KMS-11 (cell line): ENCODE measurements around the gene POLE.
A peak's percentile ranks its signal among the peaks of the same experiment; 100 is the strongest.

Source experiments
- H2AFZ ChIP-seq: fragments of 200-600 bp; sonication (generic); 2 replicates; pipeline ENCODE4 v1.6.1; 2016; ENCODE audit warnings: antibody characterized with exemption, mixed run types, low read depth
- H3K27ac ChIP-seq: fragments of 200-600 bp; sonication (generic); 2 replicates; pipeline ENCODE4 v1.6.1; 2016; ENCODE audit warnings: mild to moderate bottlenecking, mixed run types
- H3K27me3 ChIP-seq: fragments of 200-600 bp; sonication (generic); 2 replicates; pipeline ENCODE4 v1.6.1; 2017; ENCODE audit warnings: mild to moderate bottlenecking, low read depth, mixed run types, moderate library complexity; ENCODE audit not compliant: insufficient read depth
- H3K36me3 ChIP-seq: fragments of 200-600 bp; sonication (generic); 2 replicates; pipeline ENCODE4 v1.6.1; 2017; ENCODE audit warnings: mild to moderate bottlenecking, mixed run types; ENCODE audit not compliant: insufficient read depth
- H3K4me1 ChIP-seq: fragments of 200-600 bp; sonication (generic); 2 replicates; pipeline ENCODE4 v1.6.1; 2016; ENCODE audit warnings: mild to moderate bottlenecking, low read depth, mixed run types; ENCODE audit not compliant: poor library complexity, severe bottlenecking
- H3K4me2 ChIP-seq: fragments of 200-600 bp; sonication (generic); 2 replicates; pipeline ENCODE4 v1.7.0; 2016; ENCODE audit warnings: mild to moderate bottlenecking, mixed run types
- H3K4me3 ChIP-seq: fragments of 200-600 bp; sonication (generic); IDR thresholded peaks from 2 replicates; pipeline ENCODE4 v1.6.1; 2017; ENCODE audit warnings: low read depth, low read length, mixed read lengths; ENCODE audit not compliant: insufficient read depth
- H3K79me2 ChIP-seq: fragments of 200-600 bp; sonication (generic); 2 replicates; pipeline ENCODE4 v1.6.1; 2016; ENCODE audit warnings: low read depth, mixed run types; ENCODE audit not compliant: insufficient read depth
- H3K9ac ChIP-seq: fragments of 200-600 bp; sonication (generic); 2 replicates; pipeline ENCODE4 v1.6.1; 2016; ENCODE audit warnings: mild to moderate bottlenecking, mixed run types
- H4K20me1 ChIP-seq: fragments of 200-600 bp; sonication (generic); 2 replicates; pipeline ENCODE4 v1.6.1; 2016; ENCODE audit warnings: mild to moderate bottlenecking, mixed run types; ENCODE audit not compliant: insufficient read depth
- CTCF ChIP-seq: fragments of 200-600 bp; sonication (generic); conservative IDR thresholded peaks from 2 replicates; pipeline ENCODE4 v1.6.1; 2017; ENCODE audit warnings: low read depth, mild to moderate bottlenecking, antibody characterized with exemption, low read length, moderate library complexity, mixed read lengths

Gene POLE

GRCh38 chr12:132686825-132687210 is 324 bp downstream of the POLE start:
- no peak overlapping the region for H3K4me3 ChIP-seq
- H3K4me1 ChIP-seq, result no peaks in the 10 kb centered on the region
- H3K9ac ChIP-seq, result peak overlapping the region; percentile 64; the same call in 1 of the 2 replicates
- no peaks in the 10 kb centered on the region for H3K27me3 ChIP-seq
- H3K27ac ChIP-seq, result peak overlapping the region; percentile 43; the same call in 1 of the 2 replicates
- no peak overlapping the region; the same call in 1 of the 2 replicates for H2AFZ ChIP-seq
- TF ChIP-seq CTCF, result no peak
- peaks cover 23% of the 10 kb centered on the region for H3K79me2 ChIP-seq
- H3K36me3 ChIP-seq, result no peaks in the 10 kb centered on the region
- no peaks in the 10 kb centered on the region for H4K20me1 ChIP-seq
- no peak overlapping the region for H3K4me2 ChIP-seq

GRCh38 chr12:132685400-132685799 is 1.7 kb downstream of the POLE start:
- H3K9ac ChIP-seq, result no peak overlapping the region
- no peak overlapping the region for H3K4me2 ChIP-seq
- no peaks in the 10 kb centered on the region for H4K20me1 ChIP-seq
- no peak overlapping the region for H2AFZ ChIP-seq
- H3K4me3 ChIP-seq, result no peak overlapping the region
- H3K27ac ChIP-seq, result no peak overlapping the region
- H3K36me3 ChIP-seq, result no peaks in the 10 kb centered on the region
- H3K27me3 ChIP-seq, result no peaks in the 10 kb centered on the region
- H3K4me1 ChIP-seq, result no peaks in the 10 kb centered on the region
- no peak for TF ChIP-seq CTCF
- H3K79me2 ChIP-seq, result peaks cover 23% of the 10 kb centered on the region

GRCh38 chr12:132677492-132677891 is 9.7 kb downstream of the POLE start:
- no peak for TF ChIP-seq CTCF
- H3K79me2 ChIP-seq, result no peaks in the 10 kb centered on the region; the same call in 1 of the 2 replicates
- no peaks in the 10 kb centered on the region for H4K20me1 ChIP-seq
- H3K4me2 ChIP-seq, result no peak overlapping the region
- no peaks in the 10 kb centered on the region for H3K4me1 ChIP-seq
- no peak overlapping the region for H3K27ac ChIP-seq
- H3K4me3 ChIP-seq, result no peak overlapping the region
- no peak overlapping the region for H2AFZ ChIP-seq
- H3K27me3 ChIP-seq, result no peaks in the 10 kb centered on the region
- no peaks in the 10 kb centered on the region for H3K36me3 ChIP-seq
- no peak overlapping the region for H3K9ac ChIP-seq

GRCh38 chr12:132675757-132676432 is 11.2 kb downstream of the POLE start:
- no peak for TF ChIP-seq CTCF
- Histone ChIP-seq H3K4me3 (no peak overlapping the region), H3K79me2 (no peaks in the 10 kb centered on the region), H3K27ac (no peak overlapping the region), H3K4me2 (no peak overlapping the region), H3K36me3 (no peaks in the 10 kb centered on the region), H3K4me1 (no peaks in the 10 kb centered on the region), H2AFZ (no peak overlapping the region), H3K9ac (no peak overlapping the region), H4K20me1 (no peaks in the 10 kb centered on the region), H3K27me3 (no peaks in the 10 kb centered on the region)
